GM12878 (cell line): Measurements from ENCODE around the gene PTPRU. TPM values are rescaled to one million over a fixed set of nuclear protein-coding genes. Genes with fewer than 3 reads are reported as not detected.

Source experiments
- ATAC-seq: fragments of 200-7000 bp; cut with Tn5 transposase; 3 replicates; pipeline ENCODE4 v1.9.1; 2020; ENCODE audit warnings: mild to moderate bottlenecking, moderate library complexity
- BruUV-seq: library from RNA; stranded (reverse); fragments of 400-500 nt; replicated peaks from 2 replicates; lab custom pipeline; 2021; lab: Mats Ljungman, UMichigan
- CTCF ChIA-PET: fragments of 300-600 bp; sonication (Branson Sonifier 250); formaldehyde crosslinking; extraction: SDS; loops from one replicate; lab custom pipeline; 2021; ENCODE audit warnings: inconsistent platforms; lab: Yijun Ruan, JAX
- POLR2A ChIA-PET: fragments of 350-600 bp; formaldehyde crosslinking; extraction: SDS; loops from one replicate; lab custom pipeline; 2021; ENCODE audit warnings: inconsistent platforms; lab: Charles Lee
- RAD21 ChIA-PET: fragments of 300-600 bp; sonication (Branson Sonifier 250); formaldehyde crosslinking; loops from one replicate; lab custom pipeline; 2023; ENCODE audit warnings: antibody characterized with exemption; ENCODE audit not compliant: unreplicated experiment; lab: Charles Lee
- SMC1A ChIA-PET: fragments of 300-600 bp; sonication (Branson Sonifier 250); formaldehyde crosslinking; loops from one replicate; lab custom pipeline; 2023; ENCODE audit not compliant: unreplicated experiment, uncharacterized antibody; lab: Charles Lee
- DNase-seq: peaks from one replicate; pipeline ENCODE4 v3.0.0-alpha.2; 2011; ENCODE audit warnings: low read depth, low spot score
- FAIRE-seq: peaks from 3 replicates; lab custom pipeline; 2011; peaks lifted over from hg19 to GRCh38; lab: Jason Lieb, UNC
- H2AFZ ChIP-seq: 2 replicates; pipeline ENCODE4 v1.6.0; 2011; ENCODE audit warnings: low read depth, low read length, control low read depth; ENCODE audit not compliant: control insufficient read depth
- H3K27ac ChIP-seq: 2 replicates; pipeline ENCODE4 v1.5.1; 2011; ENCODE audit warnings: control low read depth; ENCODE audit not compliant: control insufficient read depth, insufficient read depth
- H3K27me3 ChIP-seq, 2 experiments: replicated peaks in 1 of 2; 2 replicates each; pipeline versions ENCODE4 v1.6.0 to v1.6.1; 2011; ENCODE audit warnings: low read length in 1 of 2; ENCODE audit not compliant: control insufficient read depth in 2 of 2, insufficient read depth in 2 of 2
- H3K36me3 ChIP-seq, 2 experiments: 2 replicates each; pipeline ENCODE4 v1.5.1; 2011; ENCODE audit warnings: low read length in 1 of 2; ENCODE audit not compliant: control insufficient read depth in 2 of 2, insufficient read depth in 2 of 2
- H3K4me1 ChIP-seq: 2 replicates; pipeline ENCODE4 v1.6.1; 2011; ENCODE audit warnings: mild to moderate bottlenecking, low read length, moderate library complexity, mixed read lengths; ENCODE audit not compliant: control insufficient read depth, insufficient read depth
- H3K4me2 ChIP-seq: 2 replicates; pipeline ENCODE4 v1.6.0; 2011; ENCODE audit warnings: control low read depth; ENCODE audit not compliant: control insufficient read depth, insufficient read depth
- H3K4me3 ChIP-seq: fragments of 200-600 bp; sonication (generic); 2 replicates; pipeline ENCODE4 v1.5.1; 2016
- H3K79me2 ChIP-seq: 2 replicates; pipeline ENCODE4 v1.6.0; 2011; ENCODE audit warnings: low read length; ENCODE audit not compliant: control insufficient read depth, insufficient read depth
- H3K9ac ChIP-seq: 2 replicates; pipeline ENCODE4 v1.8.0; 2011; ENCODE audit warnings: low read length, control low read depth, mixed read lengths; ENCODE audit not compliant: control insufficient read depth, insufficient read depth
- H3K9me3 ChIP-seq: replicated peaks from 3 replicates; pipeline ENCODE4 v1.5.1; 2011; ENCODE audit warnings: mild to moderate bottlenecking, low read length; ENCODE audit not compliant: control insufficient read depth, insufficient read depth
- H4K20me1 ChIP-seq: 2 replicates; pipeline ENCODE4 v1.6.0; 2011; ENCODE audit not compliant: control insufficient read depth, insufficient read depth
- FOXK2 ChIP-seq: fragments of 450-650 bp; IDR thresholded peaks from 2 replicates; pipeline ENCODE4 v1.6.1; 2017; ENCODE audit warnings: mild to moderate bottlenecking, moderate library complexity
- HSF1 ChIP-seq: fragments of 150-350 bp; IDR thresholded peaks from 2 replicates; pipeline ENCODE4 v1.6.1; 2014; ENCODE audit warnings: mild to moderate bottlenecking, low read depth, low read length
- IRF4 ChIP-seq: IDR thresholded peaks from 2 replicates; pipeline ENCODE4 v1.6.1; 2011; ENCODE audit warnings: low read depth, low read length
- MXI1 ChIP-seq: fragments of 150-350 bp; IDR thresholded peaks from 2 replicates; pipeline ENCODE4 v1.6.1; 2011; ENCODE audit warnings: low read depth, mild to moderate bottlenecking, inconsistent platforms, low read length, improper control_type of control experiment
- PAX5 ChIP-seq: IDR thresholded peaks from 2 replicates; pipeline ENCODE4 v1.6.1; 2011; ENCODE audit warnings: low read depth, low read length, borderline replicate concordance
- RCOR1 ChIP-seq: conservative IDR thresholded peaks from 2 replicates; pipeline ENCODE4 v1.6.1; 2012; ENCODE audit warnings: low read depth, low read length, improper control_type of control experiment
- RELA ChIP-seq: fragments of 450-650 bp; IDR thresholded peaks from 2 replicates; pipeline ENCODE4 v1.8.0; 2014; ENCODE audit warnings: borderline replicate concordance; ENCODE audit not compliant: partially characterized antibody
- WGBS: methylation state at CpG from one replicate; pipeline ENCODE4 v1.1.6; 2016; ENCODE audit warnings: low lambda C conversion rate; ENCODE audit not compliant: insufficient replicate concordance, insufficient coverage; ENCODE audit errors: missing lambda C conversion rate; 5-methylcytosine and 5-hydroxymethylcytosine counted together
- in situ Hi-C: fragments of 300-500 bp; cut with MboI; formaldehyde crosslinking; loops from 9 replicates; pipeline ENCODE4 v1.14.3; 2018; ENCODE audit warnings: mixed read lengths
- intact Hi-C: fragments of 100-400 bp; cut with micrococcal nuclease; formaldehyde crosslinking; loops from one replicate; pipeline ENCODE4 v1.14.2; 2022; ENCODE audit not compliant: unreplicated experiment
- polyA plus RNA-seq, 11 experiments: library from polyadenylated mRNA; depleted of rRNA in 4 of 11; unstranded in 6 of 11; stranded (reverse) in 5 of 11; fragments of >200 nt; fragmentation: Nextera tagmentation in 4 of 11; fragmentation: Illumina TruSeq in 1 of 11; extraction: Ambion mirVana in 4 of 11; extraction: Trizol in 1 of 11; gene quantifications; 1 replicate in 1 of 11; 2 replicates in 10 of 11; pipeline versions ENCODE4 v1.2.1 to v1.2.3, GENCODE V29; 2011 to 2016; ENCODE audit warnings: inconsistent platforms in 2 of 11, missing spikeins in 2 of 11, low read depth in 1 of 11
- total RNA-seq, 4 experiments: library from RNA; depleted of rRNA in 3 of 4; stranded (reverse); fragments of >200 nt in 3 of 4; fragmentation: Illumina TruSeq in 1 of 4; extraction: Trizol in 1 of 4; gene quantifications; 2 replicates each; pipeline versions ENCODE4 v1.2.1 to v1.2.3, GENCODE V29; 2013 to 2021
- TF ChIP-seq, protein P1 (sequence below): fragments of 450-650 bp; IDR thresholded peaks from 2 replicates; pipeline ENCODE4 v1.6.1; 2017; ENCODE audit warnings: mild to moderate bottlenecking, moderate library complexity

The PTPRU gene
- total and polyA plus RNA-seq, 10 of the 15 experiments (the other 5 are each of a cell fraction or from before 2014, with no cell fraction given) = 0.04 to 2.5 (median 0.73) TPM

- no peak overlapping the region for H2AFZ ChIP-seq
- H3K27ac ChIP-seq = no peak overlapping the region
- no peak for ATAC-seq
- H3K27me3 ChIP-seq = no peaks in the 10 kb centered on the region; a peak in 1 of 4 replicates
- RAD21 ChIA-PET = interaction anchor here (0.8 kb wide), 1 partner anchor 28 kb away, joined by 5 read pairs; no protein-coding TSS in a partner anchor
- no peak overlapping the region for H3K4me2 ChIP-seq
- no peaks in the 10 kb centered on the region for H3K79me2 ChIP-seq
- WGBS = 38% methylated on average over 4 of the region's 4 CpGs
- FAIRE-seq = no peak
- intact Hi-C loops = no loop called here
- no peak overlapping the region for H3K9ac ChIP-seq
- H3K9me3 ChIP-seq = no peaks in the 10 kb centered on the region
- POLR2A ChIA-PET = no interaction called here
- SMC1A ChIA-PET = no interaction called here
- no peaks in the 10 kb centered on the region for H3K4me1 ChIP-seq
- in situ Hi-C loops = no loop called here
- H4K20me1 ChIP-seq = no peaks in the 10 kb centered on the region
- no TSS peak for BruUV-seq
- CTCF ChIA-PET = no interaction called here
- H3K36me3 ChIP-seq = no peaks in the 10 kb centered on the region
- DNase-seq = no peak
- TF ChIP-seq RCOR1 (no peak), PAX5 (no peak), HSF1 (no peak), FOXK2 (no peak), RELA (no peak), IRF4 (no peak), MXI1 (no peak)
- TF ChIP-seq, protein P1, sequence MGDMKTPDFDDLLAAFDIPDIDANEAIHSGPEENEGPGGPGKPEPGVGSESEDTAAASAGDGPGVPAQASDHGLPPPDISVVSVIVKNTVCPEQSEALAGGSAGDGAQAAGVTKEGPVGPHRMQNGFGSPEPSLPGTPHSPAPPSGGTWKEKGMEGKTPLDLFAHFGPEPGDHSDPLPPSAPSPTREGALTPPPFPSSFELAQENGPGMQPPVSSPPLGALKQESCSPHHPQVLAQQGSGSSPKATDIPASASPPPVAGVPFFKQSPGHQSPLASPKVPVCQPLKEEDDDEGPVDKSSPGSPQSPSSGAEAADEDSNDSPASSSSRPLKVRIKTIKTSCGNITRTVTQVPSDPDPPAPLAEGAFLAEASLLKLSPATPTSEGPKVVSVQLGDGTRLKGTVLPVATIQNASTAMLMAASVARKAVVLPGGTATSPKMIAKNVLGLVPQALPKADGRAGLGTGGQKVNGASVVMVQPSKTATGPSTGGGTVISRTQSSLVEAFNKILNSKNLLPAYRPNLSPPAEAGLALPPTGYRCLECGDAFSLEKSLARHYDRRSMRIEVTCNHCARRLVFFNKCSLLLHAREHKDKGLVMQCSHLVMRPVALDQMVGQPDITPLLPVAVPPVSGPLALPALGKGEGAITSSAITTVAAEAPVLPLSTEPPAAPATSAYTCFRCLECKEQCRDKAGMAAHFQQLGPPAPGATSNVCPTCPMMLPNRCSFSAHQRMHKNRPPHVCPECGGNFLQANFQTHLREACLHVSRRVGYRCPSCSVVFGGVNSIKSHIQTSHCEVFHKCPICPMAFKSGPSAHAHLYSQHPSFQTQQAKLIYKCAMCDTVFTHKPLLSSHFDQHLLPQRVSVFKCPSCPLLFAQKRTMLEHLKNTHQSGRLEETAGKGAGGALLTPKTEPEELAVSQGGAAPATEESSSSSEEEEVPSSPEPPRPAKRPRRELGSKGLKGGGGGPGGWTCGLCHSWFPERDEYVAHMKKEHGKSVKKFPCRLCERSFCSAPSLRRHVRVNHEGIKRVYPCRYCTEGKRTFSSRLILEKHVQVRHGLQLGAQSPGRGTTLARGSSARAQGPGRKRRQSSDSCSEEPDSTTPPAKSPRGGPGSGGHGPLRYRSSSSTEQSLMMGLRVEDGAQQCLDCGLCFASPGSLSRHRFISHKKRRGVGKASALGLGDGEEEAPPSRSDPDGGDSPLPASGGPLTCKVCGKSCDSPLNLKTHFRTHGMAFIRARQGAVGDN = no peak
- no peak overlapping the region for H3K4me3 ChIP-seq
Measured at GRCh38 chr1:29298246-29298645, 61.9 kb downstream of the PTPRU start.
